HepG2 (cell line): ENCODE results near the gene PLCL1. TPM values are rescaled to one million over a fixed set of nuclear protein-coding genes. Genes with fewer than 3 reads are reported as not detected.

Experiments used
- ATAC-seq: fragments of 200-7000 bp; cut with Tn5 transposase; 3 replicates; pipeline ENCODE4 v1.9.1; 2020; ENCODE audit warnings: mild to moderate bottlenecking, moderate library complexity
- BruUV-seq: library from RNA; stranded (reverse); fragments of 400-500 nt; replicated peaks from 2 replicates; lab custom pipeline; 2021; lab: Mats Ljungman, UMichigan
- CTCF ChIA-PET: fragments of 300-600 bp; formaldehyde crosslinking; extraction: SDS; loops from one replicate; lab custom pipeline; 2021; ENCODE audit warnings: low total read pairs, inconsistent platforms, low intra/inter-chr PET ratio; lab: Yijun Ruan, JAX
- POLR2A ChIA-PET: fragments of 350-600 bp; sonication (Branson Sonifier 250); formaldehyde crosslinking; loops from one replicate; lab custom pipeline; 2020; ENCODE audit warnings: antibody characterized with exemption, inconsistent platforms; lab: Yijun Ruan, JAX
- DNase-seq: peaks from one replicate; pipeline ENCODE4 v3.0.0-alpha.2; 2015; ENCODE audit warnings: low spot score
- FAIRE-seq: peaks from 3 replicates; lab custom pipeline; 2011; peaks lifted over from hg19 to GRCh38; lab: Jason Lieb, UNC
- H2AFZ ChIP-seq: one replicate; pipeline ENCODE4 v1.6.1; 2011; ENCODE audit warnings: low read length, inconsistent platforms
- H3K27ac ChIP-seq: fragments of 300-600 bp; 3 replicates; pipeline ENCODE4 v1.8.0; 2011; ENCODE audit warnings: mixed run types, mild to moderate bottlenecking, mixed read lengths, low read length, inconsistent platforms; ENCODE audit not compliant: insufficient read depth; ENCODE audit errors: extremely low read length
- H3K27me3 ChIP-seq, 2 experiments: fragments of 200-600 bp in 1 of 2; 2 replicates in 1 of 2; 3 replicates in 1 of 2; pipeline versions ENCODE4 v1.6.0 to v1.8.0; 2011; ENCODE audit warnings: low read length in 2 of 2, mild to moderate bottlenecking in 2 of 2, moderate library complexity in 2 of 2, inconsistent platforms in 1 of 2; ENCODE audit not compliant: insufficient read depth in 2 of 2, control insufficient read depth in 1 of 2
- H3K36me3 ChIP-seq, 2 experiments: fragments of 200-600 bp in 1 of 2; replicated peaks in 1 of 2; 2 replicates in 1 of 2; 3 replicates in 1 of 2; pipeline versions ENCODE4 v1.5.1 to v1.8.0; 2011; ENCODE audit warnings: low read length in 2 of 2, inconsistent platforms in 1 of 2; ENCODE audit not compliant: insufficient read depth in 2 of 2, control insufficient read depth in 1 of 2
- H3K4me1 ChIP-seq: 2 replicates; pipeline ENCODE4 v1.5.1; 2012; ENCODE audit warnings: low read length, inconsistent platforms; ENCODE audit not compliant: insufficient read depth
- H3K4me2 ChIP-seq: 2 replicates; pipeline ENCODE4 v1.6.0; 2011; ENCODE audit warnings: low read depth, low read length, inconsistent platforms
- H3K4me3 ChIP-seq, 3 experiments: fragments of 200-600 bp in 1 of 3; sonication (generic), shearing (Covaris generic) in 1 of 3; replicated peaks in 1 of 3; 2 replicates each; pipeline ENCODE4 v1.5.1; 2011 to 2016; ENCODE audit warnings: low read length in 3 of 3, inconsistent platforms in 2 of 3, low read depth in 2 of 3, mild to moderate bottlenecking in 2 of 3, control low read depth in 1 of 3, mixed read lengths in 1 of 3; ENCODE audit not compliant: insufficient read depth in 1 of 3
- H3K79me2 ChIP-seq: one replicate; pipeline ENCODE4 v1.6.1; 2011; ENCODE audit warnings: low read length, inconsistent platforms; ENCODE audit not compliant: insufficient read depth
- H3K9ac ChIP-seq: 2 replicates; pipeline ENCODE4 v1.6.0; 2011; ENCODE audit warnings: mild to moderate bottlenecking, low read depth, low read length, inconsistent platforms; ENCODE audit not compliant: insufficient read depth
- H3K9me3 ChIP-seq: 2 replicates; pipeline ENCODE4 v1.5.1; 2012; ENCODE audit warnings: mild to moderate bottlenecking, low read length
- H4K20me1 ChIP-seq: 2 replicates; pipeline ENCODE4 v1.6.0; 2011; ENCODE audit warnings: inconsistent platforms, mild to moderate bottlenecking, low read length, moderate library complexity; ENCODE audit not compliant: insufficient read depth
- ERF ChIP-seq: IDR thresholded peaks from 2 replicates; pipeline ENCODE4 v1.6.1; 2018; ENCODE audit warnings: missing biosample characterization, missing genetic modification reagents
- MATR3 ChIP-seq: sonication (generic); formaldehyde crosslinking; IDR thresholded peaks from 2 replicates; pipeline ENCODE4 v1.4.0; 2020; ENCODE audit warnings: missing genetic modification reagents
- POLR2A ChIP-seq, 2 experiments: IDR thresholded peaks; 2 replicates each; pipeline ENCODE4 v1.6.1; 2011; ENCODE audit warnings: low read depth in 2 of 2, low read length in 2 of 2, mild to moderate bottlenecking in 1 of 2, moderate library complexity in 1 of 2; ENCODE audit not compliant: insufficient read depth in 1 of 2
- PRMT3 ChIP-seq: sonication (generic); formaldehyde crosslinking; IDR thresholded peaks from 2 replicates; pipeline ENCODE4 v1.8.1; 2022; ENCODE audit warnings: low read depth, mild to moderate bottlenecking, moderate library complexity, missing genetic modification reagents, borderline replicate concordance
- RELA ChIP-seq: sonication (generic); formaldehyde crosslinking; IDR thresholded peaks from 2 replicates; pipeline ENCODE4 v1.4.0; 2020; ENCODE audit warnings: missing genetic modification reagents
- SYNCRIP ChIP-seq: fragments of 200-400 bp; formaldehyde crosslinking; IDR thresholded peaks from 2 replicates; pipeline ENCODE4 v1.6.1; 2018; ENCODE audit warnings: mild to moderate bottlenecking, low read depth, low read length; ENCODE audit not compliant: insufficient read depth
- ZNF530 ChIP-seq: sonication (generic); formaldehyde crosslinking; IDR thresholded peaks from 2 replicates; pipeline ENCODE4 v1.5.0; 2020; ENCODE audit warnings: low read depth, mild to moderate bottlenecking, missing genetic modification reagents
- ZNF781 ChIP-seq: sonication (generic); formaldehyde crosslinking; IDR thresholded peaks from 2 replicates; pipeline ENCODE4 v1.5.1; 2020; ENCODE audit warnings: borderline replicate concordance, mild to moderate bottlenecking, missing genetic modification reagents; ENCODE audit errors: not compliant biosample characterization
- WGBS: methylation state at CpG from one replicate; pipeline ENCODE4 v1.1.6; 2017; ENCODE audit warnings: low lambda C conversion rate; 5-methylcytosine and 5-hydroxymethylcytosine counted together
- in situ Hi-C: cut with HindIII; loops from 2 replicates; pipeline ENCODE4 v1.10.0; 2017; ENCODE audit warnings: low pct_unique_long_range_greater_than_20kb; ENCODE audit not compliant: extremely low pct_ligation_motif_present
- intact Hi-C: fragments of 100-400 bp; cut with micrococcal nuclease; formaldehyde crosslinking; loops from one replicate; pipeline ENCODE4 v1.10.0; 2022; ENCODE audit not compliant: unreplicated experiment
- polyA plus RNA-seq, 8 experiments: library from polyadenylated mRNA; depleted of rRNA in 3 of 8; stranded (reverse) in 7 of 8; unstranded in 1 of 8; fragments of >200 nt; fragmentation: Illumina TruSeq in 4 of 8; extraction: Trizol in 4 of 8; gene quantifications; 2 replicates each; pipeline versions ENCODE4 v1.2.1 to v1.2.3, GENCODE V29; 2011 to 2016; ENCODE audit warnings: low read depth in 4 of 8, missing spikeins in 1 of 8, mixed read lengths in 1 of 8; ENCODE audit not compliant: insufficient read depth in 1 of 8
- total RNA-seq, 5 experiments: library from RNA; depleted of rRNA; stranded (reverse); fragments of >200 nt; fragmentation: Illumina TruSeq; extraction: Trizol; gene quantifications; 2 replicates each; pipeline ENCODE4 v1.2.3, GENCODE V29; 2016; ENCODE audit warnings: low read depth in 1 of 5
- TF ChIP-seq, protein P1 (sequence below): sonication (generic); formaldehyde crosslinking; IDR thresholded peaks from 2 replicates; pipeline ENCODE4 v1.5.0; 2020; ENCODE audit warnings: missing genetic modification reagents
- TF ChIP-seq, protein P2 (sequence below): sonication (generic); formaldehyde crosslinking; IDR thresholded peaks from 2 replicates; pipeline ENCODE4 v1.9.0; 2021; ENCODE audit warnings: missing genetic modification reagents, mild to moderate bottlenecking, borderline replicate concordance
- TF ChIP-seq, protein P3 (sequence below): sonication (generic); formaldehyde crosslinking; IDR thresholded peaks from 2 replicates; pipeline ENCODE4 v1.4.0; 2020; ENCODE audit warnings: missing genetic modification reagents
- TF ChIP-seq, protein P4 (sequence below): IDR thresholded peaks from 2 replicates; pipeline ENCODE4 v1.6.1; 2016; ENCODE audit warnings: missing genetic modification reagents, missing compliant biosample characterization
- TF ChIP-seq, protein P5 (sequence below): sonication (generic); formaldehyde crosslinking; IDR thresholded peaks from 2 replicates; pipeline ENCODE4 v1.5.1; 2020; ENCODE audit warnings: missing genetic modification reagents, mild to moderate bottlenecking, borderline replicate concordance
- TF ChIP-seq, protein P6 (sequence below): sonication (generic); formaldehyde crosslinking; IDR thresholded peaks from 2 replicates; pipeline ENCODE4 v1.5.1; 2020; ENCODE audit warnings: missing genetic modification reagents, mild to moderate bottlenecking, borderline replicate concordance

The PLCL1 gene
- total and polyA plus RNA-seq, 2 of the 13 experiments (the other 11 are each of a cell fraction or from before 2014, with no cell fraction given), result not detected

DNA sequence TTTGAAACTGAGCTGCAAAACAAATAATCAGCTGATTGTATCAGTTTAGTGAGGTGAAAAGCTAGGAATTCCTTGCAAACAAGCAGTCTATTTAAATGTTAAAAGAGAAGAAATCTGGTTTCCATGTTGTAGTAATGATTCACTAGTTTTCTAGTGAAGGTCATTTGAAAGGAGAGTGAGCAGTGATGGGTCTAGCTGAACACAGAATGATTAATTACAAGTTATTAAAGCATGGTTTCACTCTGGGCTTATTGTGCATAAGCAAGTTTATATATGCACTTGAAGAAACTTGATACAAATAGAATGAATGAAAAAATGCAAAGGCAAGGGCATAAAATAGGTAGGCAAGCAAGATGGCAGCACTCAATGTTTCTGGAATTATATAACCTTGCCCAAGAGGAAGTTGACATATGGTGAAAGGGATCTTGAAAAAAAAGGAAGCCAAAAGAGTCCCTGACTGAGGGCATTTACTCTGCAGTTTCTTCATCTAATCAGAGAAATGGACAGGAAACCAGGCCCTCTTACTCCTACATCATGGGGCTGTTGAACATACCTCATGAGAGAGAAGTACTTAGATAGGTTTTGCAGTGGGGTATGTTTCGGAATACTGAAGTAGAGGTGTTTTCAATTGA is 53.2 kb downstream of the PLCL1 start:
- H3K27ac ChIP-seq, result no peak overlapping the region
- ChIA-PET CTCF (no interaction called here), POLR2A (no interaction called here)
- TF ChIP-seq, protein P1, sequence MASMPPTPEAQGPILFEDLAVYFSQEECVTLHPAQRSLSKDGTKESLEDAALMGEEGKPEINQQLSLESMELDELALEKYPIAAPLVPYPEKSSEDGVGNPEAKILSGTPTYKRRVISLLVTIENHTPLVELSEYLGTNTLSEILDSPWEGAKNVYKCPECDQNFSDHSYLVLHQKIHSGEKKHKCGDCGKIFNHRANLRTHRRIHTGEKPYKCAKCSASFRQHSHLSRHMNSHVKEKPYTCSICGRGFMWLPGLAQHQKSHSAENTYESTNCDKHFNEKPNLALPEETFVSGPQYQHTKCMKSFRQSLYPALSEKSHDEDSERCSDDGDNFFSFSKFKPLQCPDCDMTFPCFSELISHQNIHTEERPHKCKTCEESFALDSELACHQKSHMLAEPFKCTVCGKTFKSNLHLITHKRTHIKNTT (CRISPR knock-in tag), result no peak
- TF ChIP-seq, protein P2, sequence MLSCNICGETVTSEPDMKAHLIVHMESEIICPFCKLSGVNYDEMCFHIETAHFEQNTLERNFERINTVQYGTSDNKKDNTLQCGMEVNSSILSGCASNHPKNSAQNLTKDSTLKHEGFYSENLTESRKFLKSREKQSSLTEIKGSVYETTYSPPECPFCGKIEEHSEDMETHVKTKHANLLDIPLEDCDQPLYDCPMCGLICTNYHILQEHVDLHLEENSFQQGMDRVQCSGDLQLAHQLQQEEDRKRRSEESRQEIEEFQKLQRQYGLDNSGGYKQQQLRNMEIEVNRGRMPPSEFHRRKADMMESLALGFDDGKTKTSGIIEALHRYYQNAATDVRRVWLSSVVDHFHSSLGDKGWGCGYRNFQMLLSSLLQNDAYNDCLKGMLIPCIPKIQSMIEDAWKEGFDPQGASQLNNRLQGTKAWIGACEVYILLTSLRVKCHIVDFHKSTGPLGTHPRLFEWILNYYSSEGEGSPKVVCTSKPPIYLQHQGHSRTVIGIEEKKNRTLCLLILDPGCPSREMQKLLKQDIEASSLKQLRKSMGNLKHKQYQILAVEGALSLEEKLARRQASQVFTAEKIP, result no peak
- TF ChIP-seq PRMT3 (CRISPR knock-in tag) (no peak), ZNF530 (CRISPR knock-in tag) (no peak), RELA (CRISPR knock-in tag) (no peak), ERF (CRISPR knock-in tag) (no peak), SYNCRIP (no peak), POLR2A (IDR thresholded peaks at IDR 0.05; ENCODE audit: insufficient read depth in 1 of 2, low read depth in 2 of 2, low read length in 2 of 2) (no peak), MATR3 (CRISPR knock-in tag) (no peak), ZNF781 (CRISPR knock-in tag) (no peak)
- TF ChIP-seq, protein P3, sequence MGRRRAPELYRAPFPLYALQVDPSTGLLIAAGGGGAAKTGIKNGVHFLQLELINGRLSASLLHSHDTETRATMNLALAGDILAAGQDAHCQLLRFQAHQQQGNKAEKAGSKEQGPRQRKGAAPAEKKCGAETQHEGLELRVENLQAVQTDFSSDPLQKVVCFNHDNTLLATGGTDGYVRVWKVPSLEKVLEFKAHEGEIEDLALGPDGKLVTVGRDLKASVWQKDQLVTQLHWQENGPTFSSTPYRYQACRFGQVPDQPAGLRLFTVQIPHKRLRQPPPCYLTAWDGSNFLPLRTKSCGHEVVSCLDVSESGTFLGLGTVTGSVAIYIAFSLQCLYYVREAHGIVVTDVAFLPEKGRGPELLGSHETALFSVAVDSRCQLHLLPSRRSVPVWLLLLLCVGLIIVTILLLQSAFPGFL, result no peak
- TF ChIP-seq, protein P4, sequence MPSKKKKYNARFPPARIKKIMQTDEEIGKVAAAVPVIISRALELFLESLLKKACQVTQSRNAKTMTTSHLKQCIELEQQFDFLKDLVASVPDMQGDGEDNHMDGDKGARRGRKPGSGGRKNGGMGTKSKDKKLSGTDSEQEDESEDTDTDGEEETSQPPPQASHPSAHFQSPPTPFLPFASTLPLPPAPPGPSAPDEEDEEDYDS (CRISPR knock-in tag), result no peak
- TF ChIP-seq, protein P5, sequence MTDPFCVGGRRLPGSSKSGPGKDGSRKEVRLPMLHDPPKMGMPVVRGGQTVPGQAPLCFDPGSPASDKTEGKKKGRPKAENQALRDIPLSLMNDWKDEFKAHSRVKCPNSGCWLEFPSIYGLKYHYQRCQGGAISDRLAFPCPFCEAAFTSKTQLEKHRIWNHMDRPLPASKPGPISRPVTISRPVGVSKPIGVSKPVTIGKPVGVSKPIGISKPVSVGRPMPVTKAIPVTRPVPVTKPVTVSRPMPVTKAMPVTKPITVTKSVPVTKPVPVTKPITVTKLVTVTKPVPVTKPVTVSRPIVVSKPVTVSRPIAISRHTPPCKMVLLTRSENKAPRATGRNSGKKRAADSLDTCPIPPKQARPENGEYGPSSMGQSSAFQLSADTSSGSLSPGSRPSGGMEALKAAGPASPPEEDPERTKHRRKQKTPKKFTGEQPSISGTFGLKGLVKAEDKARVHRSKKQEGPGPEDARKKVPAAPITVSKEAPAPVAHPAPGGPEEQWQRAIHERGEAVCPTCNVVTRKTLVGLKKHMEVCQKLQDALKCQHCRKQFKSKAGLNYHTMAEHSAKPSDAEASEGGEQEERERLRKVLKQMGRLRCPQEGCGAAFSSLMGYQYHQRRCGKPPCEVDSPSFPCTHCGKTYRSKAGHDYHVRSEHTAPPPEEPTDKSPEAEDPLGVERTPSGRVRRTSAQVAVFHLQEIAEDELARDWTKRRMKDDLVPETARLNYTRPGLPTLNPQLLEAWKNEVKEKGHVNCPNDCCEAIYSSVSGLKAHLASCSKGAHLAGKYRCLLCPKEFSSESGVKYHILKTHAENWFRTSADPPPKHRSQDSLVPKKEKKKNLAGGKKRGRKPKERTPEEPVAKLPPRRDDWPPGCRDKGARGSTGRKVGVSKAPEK (CRISPR knock-in tag), result no peak
- TF ChIP-seq, protein P6, sequence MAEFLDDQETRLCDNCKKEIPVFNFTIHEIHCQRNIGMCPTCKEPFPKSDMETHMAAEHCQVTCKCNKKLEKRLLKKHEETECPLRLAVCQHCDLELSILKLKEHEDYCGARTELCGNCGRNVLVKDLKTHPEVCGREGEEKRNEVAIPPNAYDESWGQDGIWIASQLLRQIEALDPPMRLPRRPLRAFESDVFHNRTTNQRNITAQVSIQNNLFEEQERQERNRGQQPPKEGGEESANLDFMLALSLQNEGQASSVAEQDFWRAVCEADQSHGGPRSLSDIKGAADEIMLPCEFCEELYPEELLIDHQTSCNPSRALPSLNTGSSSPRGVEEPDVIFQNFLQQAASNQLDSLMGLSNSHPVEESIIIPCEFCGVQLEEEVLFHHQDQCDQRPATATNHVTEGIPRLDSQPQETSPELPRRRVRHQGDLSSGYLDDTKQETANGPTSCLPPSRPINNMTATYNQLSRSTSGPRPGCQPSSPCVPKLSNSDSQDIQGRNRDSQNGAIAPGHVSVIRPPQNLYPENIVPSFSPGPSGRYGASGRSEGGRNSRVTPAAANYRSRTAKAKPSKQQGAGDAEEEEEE, result no peak
- H3K27me3 ChIP-seq, result no peaks in the 10 kb centered on the region
- no peak overlapping the region for H2AFZ ChIP-seq
- in situ Hi-C loops, result no loop called here
- ATAC-seq (no peak), FAIRE-seq (no peak), DNase-seq (no peak)
- BruUV-seq, result no TSS peak
- H3K9ac ChIP-seq, result no peak overlapping the region
- no peaks in the 10 kb centered on the region for H3K4me1 ChIP-seq
- H3K36me3 ChIP-seq, result no peaks in the 10 kb centered on the region
- intact Hi-C loops, result no loop called here
- no peak overlapping the region for H3K4me3 ChIP-seq
- no peak overlapping the region for H3K4me2 ChIP-seq
- no peaks in the 10 kb centered on the region for H3K79me2 ChIP-seq
- H3K9me3 ChIP-seq, result no peaks in the 10 kb centered on the region
- H4K20me1 ChIP-seq, result no peaks in the 10 kb centered on the region
- 8% methylated on average over 1 of the region's 1 CpG for WGBS
